Neural progenitor cell (in vitro differentiated cells): ENCODE results near the gene NXNL1. TPM values are rescaled to one million over a fixed set of nuclear protein-coding genes. Genes with fewer than 3 reads are reported as not detected.

Source experiments
- DNase-seq: peaks from one replicate; pipeline ENCODE4 v3.0.0-alpha.2; 2016; ENCODE audit warnings: low spot score
- H2AFZ ChIP-seq: fragments of 200-600 bp; sonication (generic); replicated peaks from 2 replicates; pipeline ENCODE4 v1.6.1; 2016; ENCODE audit warnings: antibody characterized with exemption
- H3F3A ChIP-seq: fragments of 200-600 bp; sonication (generic); 2 replicates; pipeline ENCODE4 v1.6.1; 2016; ENCODE audit warnings: antibody characterized with exemption, low read depth
- H3K27ac ChIP-seq: fragments of 200-600 bp; sonication (generic); 2 replicates; pipeline ENCODE4 v1.5.1; 2016; ENCODE audit warnings: mild to moderate bottlenecking
- H3K27me3 ChIP-seq: fragments of 200-600 bp; sonication (generic); 2 replicates; pipeline ENCODE4 v1.6.1; 2016; ENCODE audit warnings: mild to moderate bottlenecking, moderate library complexity
- H3K36me3 ChIP-seq: fragments of 200-600 bp; sonication (generic); 2 replicates; pipeline ENCODE4 v1.5.1; 2016
- H3K4me1 ChIP-seq: fragments of 200-600 bp; sonication (generic); 2 replicates; pipeline ENCODE4 v1.6.1; 2016; ENCODE audit warnings: mixed run types
- H3K4me2 ChIP-seq: fragments of 200-600 bp; sonication (generic); 2 replicates; pipeline ENCODE4 v1.6.1; 2016
- H3K4me3 ChIP-seq: fragments of 200-600 bp; sonication (generic); 2 replicates; pipeline ENCODE4 v1.5.1; 2016
- H3K79me2 ChIP-seq: fragments of 200-600 bp; sonication (generic); 2 replicates; pipeline ENCODE4 v1.6.1; 2016; ENCODE audit warnings: low read depth
- H3K9ac ChIP-seq: fragments of 200-600 bp; sonication (generic); 2 replicates; pipeline ENCODE4 v1.6.1; 2016
- H3K9me3 ChIP-seq: fragments of 200-600 bp; sonication (generic); 2 replicates; pipeline ENCODE4 v1.5.1; 2016; ENCODE audit warnings: low read depth
- H4K20me1 ChIP-seq: fragments of 200-600 bp; sonication (generic); 2 replicates; pipeline ENCODE4 v1.6.1; 2016; ENCODE audit warnings: low read depth
- H3K27ac Mint-ChIP-seq: 3 replicates; pipeline ENCODE4 v1.8.0; 2021; ENCODE audit warnings: mixed read lengths
- H3K27me3 Mint-ChIP-seq: 2 replicates; pipeline ENCODE4 v1.8.0; 2022; ENCODE audit warnings: low read depth, mild to moderate bottlenecking, inconsistent platforms, moderate library complexity, mixed read lengths; ENCODE audit not compliant: insufficient read depth
- H3K36me3 Mint-ChIP-seq: 3 replicates; pipeline ENCODE4 v1.8.0; 2021; ENCODE audit warnings: mixed read lengths
- H3K4me1 Mint-ChIP-seq: 3 replicates; pipeline ENCODE4 v1.8.0; 2021; ENCODE audit warnings: mixed read lengths
- H3K4me3 Mint-ChIP-seq: 3 replicates; pipeline ENCODE4 v1.8.0; 2021; ENCODE audit warnings: mild to moderate bottlenecking, moderate library complexity, mixed read lengths
- H3K9me3 Mint-ChIP-seq: 3 replicates; pipeline ENCODE4 v1.8.0; 2020; ENCODE audit warnings: mixed read lengths
- EZH2 ChIP-seq: fragments of 200-600 bp; sonication (generic); IDR thresholded peaks from 2 replicates; pipeline ENCODE4 v1.6.1; 2017; ENCODE audit warnings: antibody characterized with exemption, mild to moderate bottlenecking, moderate library complexity
- EZH2phosphoT487 ChIP-seq: fragments of 200-600 bp; sonication (generic); IDR thresholded peaks from 2 replicates; pipeline ENCODE4 v1.6.1; 2017; ENCODE audit warnings: antibody characterized with exemption
- total RNA-seq: library from RNA; depleted of rRNA; stranded (reverse); fragments of >200 nt; gene quantifications from 2 replicates; pipeline ENCODE4 v1.2.3, GENCODE V29; 2015; ENCODE audit warnings: low replicate concordance
- TF ChIP-seq, protein P1 (sequence below): fragments of 200-600 bp; sonication (generic); IDR thresholded peaks from 2 replicates; pipeline ENCODE4 v1.5.1; 2017; ENCODE audit warnings: antibody characterized with exemption, mild to moderate bottlenecking

The NXNL1 gene
- total RNA-seq, 1 donor from 2014 or later, result not detected

DNA sequence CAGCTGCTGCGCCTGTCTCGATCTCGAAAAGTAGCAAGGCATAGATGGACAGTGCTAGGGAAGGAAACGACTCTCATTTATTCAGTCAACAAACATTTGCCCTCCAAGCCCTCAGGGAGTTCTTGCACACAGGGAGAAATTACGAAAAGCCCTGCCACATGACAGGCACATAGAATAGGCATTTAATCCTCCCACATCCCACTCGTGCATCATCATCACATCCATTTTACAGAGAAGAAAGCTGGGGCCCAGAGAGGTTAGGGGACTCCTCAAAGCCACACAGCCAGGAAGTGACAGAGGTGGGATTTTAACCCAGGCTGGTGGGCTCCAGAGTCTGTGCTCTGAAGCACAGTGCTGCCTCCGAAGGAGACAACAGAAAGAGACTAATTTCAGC is 23.9 kb downstream of the NXNL1 start:
- no peaks in the 10 kb centered on the region for H3K4me1 ChIP-seq
- H3K36me3 Mint-ChIP-seq, result peaks cover 2% of the 10 kb centered on the region
- no peak overlapping the region for H3K9ac ChIP-seq
- no peak overlapping the region for H3K4me3 ChIP-seq
- H3K9me3 Mint-ChIP-seq, result peaks cover 4% of the 10 kb centered on the region
- no peak overlapping the region for H2AFZ ChIP-seq
- no peaks in the 10 kb centered on the region for H3K36me3 ChIP-seq
- TF ChIP-seq EZH2phosphoT487 (no peak), EZH2 (no peak)
- TF ChIP-seq, protein P1, sequence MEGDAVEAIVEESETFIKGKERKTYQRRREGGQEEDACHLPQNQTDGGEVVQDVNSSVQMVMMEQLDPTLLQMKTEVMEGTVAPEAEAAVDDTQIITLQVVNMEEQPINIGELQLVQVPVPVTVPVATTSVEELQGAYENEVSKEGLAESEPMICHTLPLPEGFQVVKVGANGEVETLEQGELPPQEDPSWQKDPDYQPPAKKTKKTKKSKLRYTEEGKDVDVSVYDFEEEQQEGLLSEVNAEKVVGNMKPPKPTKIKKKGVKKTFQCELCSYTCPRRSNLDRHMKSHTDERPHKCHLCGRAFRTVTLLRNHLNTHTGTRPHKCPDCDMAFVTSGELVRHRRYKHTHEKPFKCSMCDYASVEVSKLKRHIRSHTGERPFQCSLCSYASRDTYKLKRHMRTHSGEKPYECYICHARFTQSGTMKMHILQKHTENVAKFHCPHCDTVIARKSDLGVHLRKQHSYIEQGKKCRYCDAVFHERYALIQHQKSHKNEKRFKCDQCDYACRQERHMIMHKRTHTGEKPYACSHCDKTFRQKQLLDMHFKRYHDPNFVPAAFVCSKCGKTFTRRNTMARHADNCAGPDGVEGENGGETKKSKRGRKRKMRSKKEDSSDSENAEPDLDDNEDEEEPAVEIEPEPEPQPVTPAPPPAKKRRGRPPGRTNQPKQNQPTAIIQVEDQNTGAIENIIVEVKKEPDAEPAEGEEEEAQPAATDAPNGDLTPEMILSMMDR, result no peak
- H4K20me1 ChIP-seq, result no peaks in the 10 kb centered on the region
- no peaks in the 10 kb centered on the region for H3K27me3 ChIP-seq
- H3K27me3 Mint-ChIP-seq, result peaks cover 2% of the 10 kb centered on the region
- H3K27ac ChIP-seq, result no peak overlapping the region
- H3K4me1 Mint-ChIP-seq, result peaks cover 8% of the 10 kb centered on the region
- no peaks in the 10 kb centered on the region for H3K79me2 ChIP-seq
- no peak overlapping the region for H3K4me3 Mint-ChIP-seq
- H3K9me3 ChIP-seq, result no peaks in the 10 kb centered on the region
- H3K4me2 ChIP-seq, result no peak overlapping the region
- H3K27ac Mint-ChIP-seq, result no peak overlapping the region
- DNase-seq, result no peak
- H3F3A ChIP-seq, result no peaks in the 10 kb centered on the region

DNA sequence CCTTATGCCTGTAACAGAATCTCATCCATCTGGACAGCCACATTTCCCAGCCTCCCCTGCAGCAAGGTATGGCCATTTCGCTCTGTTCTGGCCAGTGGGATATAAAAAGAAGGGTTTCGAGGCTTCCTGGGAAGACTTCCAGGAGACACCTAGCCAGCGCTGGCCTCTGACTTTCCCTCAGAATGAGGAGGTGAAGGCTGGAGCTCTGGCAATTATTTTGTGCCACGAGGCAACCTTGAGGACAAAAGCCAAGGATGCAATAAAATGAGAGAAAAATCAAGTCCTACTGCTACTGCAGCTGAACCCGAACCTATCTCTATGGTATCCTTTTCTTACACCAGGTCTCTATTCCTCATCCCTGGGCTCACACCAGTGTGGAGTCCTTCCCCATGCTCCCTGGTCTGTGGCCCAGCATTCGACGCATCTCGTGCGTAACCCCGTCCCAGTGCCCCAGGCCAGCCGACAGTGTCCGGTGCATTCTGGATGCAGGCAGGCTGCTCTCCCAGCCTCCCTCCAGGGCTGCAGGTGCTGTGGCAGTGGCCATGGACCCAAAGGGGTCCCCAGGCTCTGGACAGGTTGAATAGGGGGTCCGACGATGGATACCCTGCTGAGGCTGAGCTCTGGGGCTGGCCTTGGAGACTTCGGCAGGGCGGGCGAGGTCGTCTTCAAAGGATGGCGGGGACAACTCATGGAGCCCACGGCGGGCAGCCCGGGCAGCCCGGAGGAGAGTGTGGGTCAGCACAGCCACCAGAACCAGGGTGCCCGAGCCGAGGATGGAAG is 24.4 kb downstream of the NXNL1 start:
- H3K27me3 Mint-ChIP-seq, result peaks cover 7% of the 10 kb centered on the region
- Histone ChIP-seq H4K20me1 (no peaks in the 10 kb centered on the region), H3K4me1 (no peaks in the 10 kb centered on the region), H3K4me2 (no peak overlapping the region), H3K79me2 (no peaks in the 10 kb centered on the region), H3K36me3 (no peaks in the 10 kb centered on the region), H3K9me3 (no peaks in the 10 kb centered on the region), H3K27ac (no peak overlapping the region), H2AFZ (no peak overlapping the region), H3K27me3 (no peaks in the 10 kb centered on the region), H3K9ac (no peak overlapping the region), H3K4me3 (no peak overlapping the region), H3F3A (no peaks in the 10 kb centered on the region)
- no peak overlapping the region for H3K27ac Mint-ChIP-seq
- H3K36me3 Mint-ChIP-seq, result peaks cover 2% of the 10 kb centered on the region
- H3K4me1 Mint-ChIP-seq, result peaks cover 2% of the 10 kb centered on the region
- H3K9me3 Mint-ChIP-seq, result no peaks in the 10 kb centered on the region
- no peak for DNase-seq
- TF ChIP-seq EZH2 (no peak), EZH2phosphoT487 (no peak)
- TF ChIP-seq, protein P1, result no peak
- no peak overlapping the region for H3K4me3 Mint-ChIP-seq

DNA sequence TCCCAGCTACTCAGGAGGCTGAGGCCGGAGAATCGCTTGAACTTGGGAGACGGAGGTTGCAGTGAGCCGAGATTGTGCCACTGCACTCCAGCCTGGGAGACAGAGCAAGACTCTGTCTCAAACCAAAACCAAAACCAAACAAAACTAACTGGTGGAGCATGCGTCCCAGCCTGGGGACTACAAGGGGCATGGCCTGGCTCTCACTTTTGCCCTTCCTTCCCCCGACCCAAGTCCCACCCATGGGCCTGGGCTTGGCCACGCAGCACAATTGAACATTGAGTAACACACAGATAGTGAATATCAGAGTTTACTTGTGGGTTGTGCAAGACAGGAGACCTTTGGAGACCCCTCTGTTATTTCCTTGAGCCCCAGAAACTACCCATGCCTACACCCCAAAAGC is 25.5 kb downstream of the NXNL1 start:
- H3K4me1 ChIP-seq, result no peaks in the 10 kb centered on the region
- TF ChIP-seq, protein P1, result no peak
- TF ChIP-seq EZH2, result no peak
- TF ChIP-seq EZH2phosphoT487, result no peak
- no peaks in the 10 kb centered on the region for H3K27me3 ChIP-seq
- H3K9ac ChIP-seq, result no peak overlapping the region
- no peaks in the 10 kb centered on the region for H3K9me3 ChIP-seq
- no peaks in the 10 kb centered on the region for H4K20me1 ChIP-seq
- Mint-ChIP-seq H3K27me3 (peaks cover 8% of the 10 kb centered on the region), H3K27ac (no peak overlapping the region), H3K4me1 (no peaks in the 10 kb centered on the region), H3K4me3 (no peak overlapping the region), H3K9me3 (no peaks in the 10 kb centered on the region), H3K36me3 (peaks cover 2% of the 10 kb centered on the region)
- no peaks in the 10 kb centered on the region for H3F3A ChIP-seq
- H3K27ac ChIP-seq, result no peak overlapping the region
- H2AFZ ChIP-seq, result no peak overlapping the region
- no peak overlapping the region for H3K4me3 ChIP-seq
- H3K4me2 ChIP-seq, result no peak overlapping the region
- DNase-seq, result no peak
- H3K79me2 ChIP-seq, result no peaks in the 10 kb centered on the region
- H3K36me3 ChIP-seq, result no peaks in the 10 kb centered on the region
